HTERT RPE-1 (cell line): ENCODE measurements around the gene SF3B2.
"Not testable (repeated sequence)": the region's sequence is repeated elsewhere in the genome, so short reads cannot be mapped to it uniquely, and the experiment has no call there.

Experiments
- in situ Hi-C: fragments of 300-500 bp; cut with MboI; formaldehyde crosslinking; loops from 4 replicates; pipeline ENCODE4 v1.14.3; 2020; ENCODE audit warnings: low sequenced_read_pairs

Gene SF3B2

DNA sequence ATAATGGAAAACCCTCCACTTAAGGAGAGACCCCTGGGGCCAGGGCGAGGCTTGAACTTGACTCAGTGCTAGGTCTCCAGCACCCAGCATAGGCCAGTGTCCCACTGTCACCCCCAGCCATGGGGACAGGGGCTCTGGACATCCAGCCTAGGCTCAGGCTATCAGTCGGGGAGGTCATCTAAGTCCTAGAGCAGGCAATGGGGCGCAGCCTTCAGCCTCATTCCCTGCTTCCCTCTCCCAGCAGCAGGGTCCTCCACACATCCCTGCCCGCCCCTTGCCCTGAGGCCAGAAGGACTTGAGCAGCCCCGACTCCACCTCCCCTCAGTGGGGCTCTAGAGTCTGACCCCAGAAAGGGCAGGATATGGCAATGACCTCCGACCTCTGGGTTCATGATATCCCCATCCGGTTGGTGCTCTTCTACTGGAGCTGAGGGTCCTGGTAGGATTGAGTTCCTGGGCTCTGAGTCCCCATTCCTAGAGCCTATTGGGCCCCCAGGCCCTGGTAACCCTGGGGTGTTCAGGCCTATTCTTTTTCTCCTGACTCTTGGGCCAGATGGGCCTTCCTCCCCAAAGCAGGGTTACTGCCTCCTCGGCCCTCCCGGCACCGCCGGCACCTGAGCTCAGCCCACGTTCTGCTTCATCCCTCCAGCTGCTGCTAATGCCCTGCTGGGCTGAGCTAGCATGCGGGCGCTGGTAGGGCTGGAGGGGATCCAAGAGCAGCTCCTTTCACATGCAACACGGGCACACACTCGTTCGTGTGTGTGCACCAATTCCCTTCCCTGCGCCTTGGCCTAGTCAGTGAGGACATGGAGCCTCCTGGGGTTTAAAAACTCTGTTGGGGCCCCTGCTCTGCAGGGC is 36.0 kb upstream of the SF3B2 start:
- in situ Hi-C loops = no loop called here

- in situ Hi-C loops = no loop called here
Measured at GRCh38 chr11:66016793-66017177, 35.4 kb upstream of the SF3B2 start.

- in situ Hi-C loops = no loop called here
Measured at GRCh38 chr11:66017321-66017720, 34.8 kb upstream of the SF3B2 start.

DNA sequence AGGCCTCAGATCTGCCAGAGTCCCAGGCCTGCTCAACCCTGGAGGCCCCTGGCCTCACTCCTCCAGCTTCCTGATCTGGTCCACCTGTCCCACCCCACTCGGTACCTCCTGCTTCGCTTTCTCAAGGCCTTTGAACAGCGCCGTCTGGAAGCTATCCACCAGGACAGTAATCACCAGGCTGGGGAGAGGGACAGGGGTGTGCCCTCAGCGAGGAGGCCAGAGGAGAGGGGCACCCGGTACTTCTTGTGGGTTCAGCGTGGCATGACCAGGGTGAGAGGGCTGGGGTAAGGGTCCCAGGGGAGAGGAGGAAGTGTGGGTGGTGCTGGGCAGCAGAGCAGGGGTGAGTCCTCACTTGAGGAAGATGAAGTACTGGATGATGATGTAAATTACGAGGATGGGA is 32.0 kb upstream of the SF3B2 start:
- in situ Hi-C loops = no loop called here

DNA sequence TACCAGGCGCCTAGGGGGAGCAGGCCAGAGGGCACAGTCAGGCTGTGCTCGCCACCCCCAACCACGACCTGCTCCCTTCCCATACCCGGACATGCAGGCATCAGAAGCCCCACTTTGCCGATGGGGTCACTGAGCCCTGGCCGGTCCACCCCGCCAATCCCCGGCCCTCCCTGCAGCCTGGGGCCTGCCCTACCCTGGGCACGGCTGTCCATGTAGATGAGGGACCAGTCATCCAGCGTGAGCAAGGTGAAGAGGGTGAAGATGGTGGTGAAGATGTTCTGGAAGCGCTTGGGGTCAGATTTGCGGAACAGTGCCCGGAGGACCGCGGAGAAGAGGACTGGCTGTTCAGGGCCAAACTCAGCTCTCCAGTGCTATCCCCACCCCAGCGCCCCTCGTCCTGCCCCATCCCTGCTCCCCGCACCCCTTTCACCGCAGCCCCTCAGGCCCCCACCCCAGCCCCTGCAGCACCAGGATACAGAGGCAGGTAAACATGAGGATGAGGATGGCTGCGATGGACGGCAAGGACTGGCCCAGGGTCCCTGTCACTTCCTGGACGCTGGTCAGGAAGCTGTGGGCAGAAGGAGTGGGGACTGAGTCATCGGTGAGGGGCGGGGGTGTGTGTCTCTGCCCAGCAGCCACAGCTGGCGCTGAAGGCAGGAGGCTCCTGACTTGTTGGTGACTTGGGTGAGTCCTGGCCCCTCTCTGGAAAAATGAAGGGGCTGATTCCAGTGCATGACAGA is 31.4 kb upstream of the SF3B2 start:
- in situ Hi-C loops = no loop called here

DNA sequence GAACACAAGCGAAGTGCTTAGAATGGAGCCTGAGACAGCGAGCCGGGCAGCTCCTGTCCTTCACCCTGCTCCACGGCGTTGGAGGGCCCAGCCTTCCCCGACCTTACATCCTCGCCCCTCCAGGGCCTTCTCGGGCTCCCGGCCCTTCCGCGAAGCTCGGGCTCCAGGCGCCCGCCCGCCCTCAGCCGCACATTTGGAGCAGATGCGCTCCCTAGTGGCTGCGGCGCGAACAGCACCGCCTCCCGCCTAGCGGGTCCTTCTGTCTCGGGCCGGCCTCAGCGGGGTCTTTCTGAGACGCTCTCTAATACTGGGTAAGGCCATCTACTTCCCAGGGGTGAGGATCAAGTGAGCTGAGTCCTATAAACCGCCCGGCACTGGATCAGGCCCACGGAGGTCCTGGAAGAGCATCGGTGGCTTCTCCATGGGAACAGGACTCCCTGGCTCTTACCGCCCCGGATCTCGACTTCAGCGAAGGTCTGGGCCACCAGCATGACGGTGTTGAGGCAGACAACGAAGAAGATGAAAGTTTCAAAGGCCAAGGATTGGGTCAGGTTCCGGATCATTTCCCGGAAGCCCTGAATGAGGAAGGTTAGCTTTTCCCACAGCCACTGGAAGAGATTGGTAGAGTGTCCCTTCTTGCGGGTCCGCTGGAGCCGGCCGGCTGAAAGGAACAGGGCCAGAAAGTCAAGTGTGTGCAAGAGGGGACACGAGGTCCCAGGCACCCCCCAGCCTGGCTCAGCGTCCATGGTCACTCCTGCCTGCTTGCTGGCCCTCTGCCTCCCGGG is 29.6 kb upstream of the SF3B2 start:
- in situ Hi-C loops = no loop called here

DNA sequence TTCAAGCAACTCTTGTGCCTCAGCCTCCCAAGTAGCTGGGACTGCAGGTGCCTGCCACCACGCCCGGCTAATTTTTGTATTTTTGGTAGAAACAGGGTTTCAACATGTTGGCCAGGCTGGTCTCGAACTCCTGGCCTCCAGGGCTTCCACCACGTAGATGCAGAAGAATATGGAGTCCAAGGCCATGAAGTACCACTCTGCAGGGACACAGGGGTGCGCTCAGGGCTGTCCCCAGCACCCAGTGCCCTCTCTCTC is 29.1 kb upstream of the SF3B2 start:
- in situ Hi-C loops = not testable (repeated sequence)

GRCh38 chr11:66026017-66026529 is 26.1 kb upstream of the SF3B2 start, which contains the start of gene CATSPER1:
Gene CATSPER1, minus strand, starts transcription at chr11:66026479. Its CDS starts 100 bp downstream, at chr11:66026379.
- in situ Hi-C loops = no loop called here

DNA sequence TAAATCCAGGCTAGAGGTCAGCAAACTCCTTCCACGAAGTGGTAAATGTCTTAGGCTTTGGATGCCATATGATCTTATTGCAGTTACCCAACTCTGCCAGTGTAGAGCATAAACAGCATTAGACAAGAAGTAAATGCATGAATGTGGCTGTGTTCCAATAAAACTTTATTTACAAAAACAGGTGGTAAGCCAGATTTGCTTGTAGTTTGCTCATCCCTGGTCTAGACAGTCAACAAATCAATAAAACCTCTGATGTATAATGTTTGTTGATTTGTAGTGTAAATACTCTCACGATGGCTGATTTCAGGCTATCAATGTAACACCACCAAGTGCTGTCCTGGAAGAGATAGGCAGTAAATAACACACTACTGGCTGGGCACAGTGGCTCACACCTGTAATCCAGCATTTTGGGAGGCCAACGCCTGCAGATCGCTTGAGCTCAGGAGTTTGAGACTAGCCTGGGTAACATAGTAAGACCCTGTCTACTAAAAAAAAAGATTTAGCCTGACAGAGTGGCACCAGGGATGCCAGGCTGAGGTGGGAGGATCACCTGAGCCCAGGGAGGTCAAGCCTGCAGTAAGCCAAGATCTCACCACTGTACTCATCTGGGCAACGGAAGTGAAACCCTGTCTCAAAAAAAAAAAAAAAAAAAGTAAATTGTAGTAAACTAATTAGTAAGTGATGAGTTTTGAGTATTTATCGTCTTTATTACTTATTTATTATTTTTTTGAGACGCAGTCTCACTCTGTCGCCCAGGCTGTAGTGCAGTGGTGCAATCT is 19.0 kb upstream of the SF3B2 start:
- in situ Hi-C loops = no loop called here

GRCh38 chr11:66035653-66036333 is 16.4 kb upstream of the SF3B2 start:
- in situ Hi-C loops = no loop called here

DNA sequence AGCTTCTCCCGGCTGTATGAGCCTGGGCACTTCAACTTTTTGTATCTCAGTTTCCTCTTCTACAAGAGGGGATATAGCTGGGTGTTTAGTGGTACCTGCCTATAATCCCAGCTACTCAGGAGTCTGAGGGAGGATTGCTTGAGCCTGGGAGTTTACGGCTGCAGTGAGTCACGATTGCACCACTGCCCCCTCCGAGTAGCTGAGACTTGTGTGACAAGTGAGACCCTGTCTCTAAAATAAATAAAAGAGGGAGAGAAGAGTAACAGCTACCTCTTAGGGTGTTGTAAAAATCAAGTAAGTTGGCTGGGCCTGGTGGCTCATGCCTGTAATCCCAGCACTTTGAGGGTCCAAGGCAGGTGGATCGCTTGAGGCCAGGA is 15.8 kb upstream of the SF3B2 start:
- in situ Hi-C loops = no loop called here

- in situ Hi-C loops = no loop called here
Measured at GRCh38 chr11:66037327-66037726, 14.8 kb upstream of the SF3B2 start.

DNA sequence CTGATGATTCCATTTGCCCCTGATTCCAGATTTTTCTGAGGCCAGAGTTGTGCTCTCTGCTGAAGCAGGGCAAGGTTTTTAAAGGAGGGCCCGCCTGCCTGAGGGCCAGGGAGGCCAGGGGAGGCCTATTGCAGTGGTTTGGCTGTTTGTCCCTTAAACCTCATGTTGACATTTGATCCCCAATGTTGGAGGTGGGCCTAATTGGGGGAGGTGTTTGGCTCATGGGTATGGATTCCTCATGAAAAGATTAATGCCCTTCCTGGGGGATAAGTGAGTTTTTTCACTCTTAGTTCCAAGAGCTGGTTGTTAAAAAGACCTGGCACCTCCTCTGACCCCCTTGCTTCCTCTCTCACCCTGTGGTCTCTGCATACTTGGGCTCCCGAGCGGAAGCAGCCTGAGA is 12.4 kb upstream of the SF3B2 start:
- in situ Hi-C loops = no loop called here

GRCh38 chr11:66042227-66042995 is 9.8 kb upstream of the SF3B2 start:
- in situ Hi-C loops = no loop called here

GRCh38 chr11:66042996-66043906 is 8.9 kb upstream of the SF3B2 start:
- in situ Hi-C loops = no loop called here

- in situ Hi-C loops = no loop called here
Measured at GRCh38 chr11:66044757-66045156, 7.4 kb upstream of the SF3B2 start.

- in situ Hi-C loops = no loop called here
Measured at GRCh38 chr11:66045177-66045639, 7.0 kb upstream of the SF3B2 start.

- in situ Hi-C loops = no loop called here
Measured at GRCh38 chr11:66046901-66047300, 5.3 kb upstream of the SF3B2 start.
